Germinal center (tissue), 1 donor: ENCODE results near the gene SLC17A2.

ENCODE experiments used
- DNase-seq: peaks from one replicate; pipeline ENCODE4 v3.0.0; 2012; ENCODE audit warnings: mixed read lengths, low spot score

Gene SLC17A2

GRCh38 chr6:25882051-25882496, 48.4 kb downstream of the SLC17A2 start:
- peak; percentile 4 for DNase-seq

- no peak for DNase-seq
Measured at GRCh38 chr6:25880601-25881000, 49.9 kb downstream of the SLC17A2 start.

- no peak for DNase-seq
Measured at GRCh38 chr6:25878721-25879322, 51.7 kb downstream of the SLC17A2 start.

GRCh38 chr6:25875926-25876602, 54.4 kb downstream of the SLC17A2 start:
- DNase-seq, result no peak

GRCh38 chr6:25875563-25875905, 55.0 kb downstream of the SLC17A2 start:
- DNase-seq, result no peak

- no peak for DNase-seq
Measured at GRCh38 chr6:25874822-25875562, 55.5 kb downstream of the SLC17A2 start.

GRCh38 chr6:25874118-25874517, 56.4 kb downstream of the SLC17A2 start, which contains the start of gene SLC17A3:
Gene SLC17A3, minus strand, starts transcription at chr6:25874243. Its CDS starts 5,856 bp downstream, at chr6:25868387.
- no peak for DNase-seq

- no peak for DNase-seq
Measured at GRCh38 chr6:25872814-25873213, 57.7 kb downstream of the SLC17A2 start.

GRCh38 chr6:25869840-25870239, 60.7 kb downstream of the SLC17A2 start:
- DNase-seq, result no peak

GRCh38 chr6:25868436-25869183, 61.9 kb downstream of the SLC17A2 start:
- DNase-seq, result no peak

- no peak for DNase-seq
Measured at GRCh38 chr6:25866011-25866410, 64.5 kb downstream of the SLC17A2 start.

- DNase-seq, result no peak
Measured at GRCh38 chr6:25863360-25863759, 67.1 kb downstream of the SLC17A2 start.
